Measurements from ENCODE around the gene NEUROG1. TPM values are rescaled to one million over a fixed set of nuclear protein-coding genes. Genes with fewer than 3 reads are reported as not detected.

Gene NEUROG1
- total RNA-seq, 2 experiments from 2014 or later = not detected

DNA sequence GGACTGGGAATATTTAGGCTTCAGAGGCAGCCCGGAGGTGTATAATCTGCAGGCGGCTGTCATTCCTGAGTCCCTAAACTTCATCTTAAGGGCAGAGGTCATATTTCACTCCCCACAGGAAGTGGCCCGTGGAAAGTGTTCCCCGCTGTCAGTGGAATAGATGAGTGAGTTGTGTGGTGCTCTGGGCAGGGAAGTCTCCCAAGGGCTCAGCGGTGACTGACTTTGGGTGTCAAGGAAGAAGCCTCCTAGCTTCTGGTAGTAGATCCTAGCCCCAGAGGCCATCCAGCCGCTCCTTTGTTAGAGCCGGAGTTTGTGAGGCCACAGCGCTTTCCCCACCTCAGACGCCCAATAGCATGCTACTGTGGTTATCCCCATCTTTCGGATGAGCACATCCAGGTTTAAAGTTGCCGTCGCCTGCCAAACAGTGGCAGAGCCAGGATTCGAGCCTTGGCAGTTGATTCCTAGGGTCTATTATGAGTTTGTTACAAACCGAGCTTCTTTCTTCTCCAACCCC, 44.7 kb downstream of the NEUROG1 start:
- TF ChIP-seq, protein P1, sequence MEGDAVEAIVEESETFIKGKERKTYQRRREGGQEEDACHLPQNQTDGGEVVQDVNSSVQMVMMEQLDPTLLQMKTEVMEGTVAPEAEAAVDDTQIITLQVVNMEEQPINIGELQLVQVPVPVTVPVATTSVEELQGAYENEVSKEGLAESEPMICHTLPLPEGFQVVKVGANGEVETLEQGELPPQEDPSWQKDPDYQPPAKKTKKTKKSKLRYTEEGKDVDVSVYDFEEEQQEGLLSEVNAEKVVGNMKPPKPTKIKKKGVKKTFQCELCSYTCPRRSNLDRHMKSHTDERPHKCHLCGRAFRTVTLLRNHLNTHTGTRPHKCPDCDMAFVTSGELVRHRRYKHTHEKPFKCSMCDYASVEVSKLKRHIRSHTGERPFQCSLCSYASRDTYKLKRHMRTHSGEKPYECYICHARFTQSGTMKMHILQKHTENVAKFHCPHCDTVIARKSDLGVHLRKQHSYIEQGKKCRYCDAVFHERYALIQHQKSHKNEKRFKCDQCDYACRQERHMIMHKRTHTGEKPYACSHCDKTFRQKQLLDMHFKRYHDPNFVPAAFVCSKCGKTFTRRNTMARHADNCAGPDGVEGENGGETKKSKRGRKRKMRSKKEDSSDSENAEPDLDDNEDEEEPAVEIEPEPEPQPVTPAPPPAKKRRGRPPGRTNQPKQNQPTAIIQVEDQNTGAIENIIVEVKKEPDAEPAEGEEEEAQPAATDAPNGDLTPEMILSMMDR (IDR thresholded peaks at IDR 0.05) = no peak
- Mint-ChIP-seq H3K36me3 (ENCODE audit: low read depth) (no peaks in the 10 kb centered on the region), H3K4me3 (no peak overlapping the region), H3K4me1 (ENCODE audit: low read depth) (peaks cover 13% of the 10 kb centered on the region), H3K27me3 (peaks cover 86% of the 10 kb centered on the region), H3K9me3 (no peaks in the 10 kb centered on the region), H3K27ac (no peak overlapping the region)
- no peak overlapping the region for H3K27ac ChIP-seq (ENCODE audit: low read depth in 1 of 2, low read length in 2 of 2)
- ATAC-seq (ENCODE audit: poor library complexity) (no peak), DNase-seq (no peak)
- no peak overlapping the region for H3K4me3 ChIP-seq (ENCODE audit: low read length)
- H3K9me3 ChIP-seq (ENCODE audit: control insufficient read depth in 1 of 2, insufficient read depth in 1 of 2, low read length in 2 of 2) = peaks cover 0 to 19% of the 10 kb centered on the region in 2 experiments
- peaks cover 65 to 75% of the 10 kb centered on the region in 2 experiments for H3K27me3 ChIP-seq (ENCODE audit: control insufficient read depth in 1 of 2, insufficient read depth in 2 of 2, low read length in 2 of 2)
- intact Hi-C loops (cut with DNase I, micrococcal nuclease) = no loop called here
- no peaks in the 10 kb centered on the region for H3K36me3 ChIP-seq (ENCODE audit: insufficient read depth, low read length)
- H3K4me1 ChIP-seq (ENCODE audit: insufficient read depth, low read length) = peaks cover 9% of the 10 kb centered on the region
- POLR2A ChIA-PET = no interaction called here
- CTCF ChIA-PET = no interaction called here

DNA sequence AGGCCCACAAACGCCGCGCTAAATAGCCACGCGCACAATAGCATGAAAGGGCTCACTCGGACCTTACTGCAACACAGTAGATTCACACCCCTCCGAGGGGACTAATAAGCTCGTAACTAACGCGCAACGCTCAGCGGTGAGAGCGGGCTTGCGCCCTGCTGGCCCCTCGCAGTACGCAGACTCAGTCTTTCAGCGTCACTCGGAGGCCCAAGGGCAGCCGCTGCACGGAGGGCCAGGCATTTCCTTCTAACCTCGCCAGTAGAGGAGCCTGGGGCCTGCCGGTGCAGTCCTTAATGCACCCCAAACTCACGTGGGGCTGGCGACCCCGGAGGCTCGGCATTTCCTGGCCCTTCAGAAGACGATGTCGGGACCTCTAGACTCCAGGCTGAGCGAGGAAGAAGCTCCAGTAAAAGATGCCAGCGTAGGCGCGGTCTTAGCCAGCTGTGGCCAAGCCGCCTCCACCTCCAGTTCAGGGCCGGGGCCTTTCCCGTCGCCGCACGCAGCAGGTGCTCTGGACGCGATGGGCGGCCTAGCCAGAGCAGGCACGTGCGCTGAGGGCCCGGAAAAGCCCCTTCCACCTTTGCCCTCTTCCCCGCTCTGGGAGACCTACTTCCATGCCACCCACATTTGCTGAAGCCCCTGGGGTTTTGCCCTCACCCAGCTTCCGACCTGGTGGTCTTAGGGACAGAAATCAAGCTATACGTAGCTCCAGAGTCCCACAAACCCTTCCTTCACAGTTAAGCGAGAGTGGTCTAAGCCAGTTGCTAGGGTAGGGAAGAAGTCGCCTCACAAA, 45.3 kb downstream of the NEUROG1 start:
- intact Hi-C loops (cut with DNase I, micrococcal nuclease) = no loop called here
- POLR2A ChIA-PET = no interaction called here
- CTCF ChIA-PET = no interaction called here
- Mint-ChIP-seq H3K36me3 (ENCODE audit: low read depth) (no peaks in the 10 kb centered on the region), H3K27ac (no peak overlapping the region), H3K4me1 (ENCODE audit: low read depth) (peaks cover 13% of the 10 kb centered on the region), H3K9me3 (no peaks in the 10 kb centered on the region), H3K27me3 (peaks cover 88% of the 10 kb centered on the region), H3K4me3 (no peak overlapping the region)
- Histone ChIP-seq H3K27ac (ENCODE audit: low read depth in 1 of 2, low read length in 2 of 2) (no peak overlapping the region), H3K4me3 (ENCODE audit: low read length) (no peak overlapping the region), H3K27me3 (ENCODE audit: control insufficient read depth in 1 of 2, insufficient read depth in 2 of 2, low read length in 2 of 2) (peaks cover 71 to 75% of the 10 kb centered on the region in 2 experiments), H3K4me1 (ENCODE audit: insufficient read depth, low read length) (peaks cover 9% of the 10 kb centered on the region), H3K36me3 (ENCODE audit: insufficient read depth, low read length) (no peaks in the 10 kb centered on the region), H3K9me3 (ENCODE audit: control insufficient read depth in 1 of 2, insufficient read depth in 1 of 2, low read length in 2 of 2) (peaks cover 0 to 19% of the 10 kb centered on the region in 2 experiments)
- ATAC-seq (ENCODE audit: poor library complexity) (no peak), DNase-seq (no peak)
- TF ChIP-seq, protein P1 (IDR thresholded peaks at IDR 0.05) = no peak

DNA sequence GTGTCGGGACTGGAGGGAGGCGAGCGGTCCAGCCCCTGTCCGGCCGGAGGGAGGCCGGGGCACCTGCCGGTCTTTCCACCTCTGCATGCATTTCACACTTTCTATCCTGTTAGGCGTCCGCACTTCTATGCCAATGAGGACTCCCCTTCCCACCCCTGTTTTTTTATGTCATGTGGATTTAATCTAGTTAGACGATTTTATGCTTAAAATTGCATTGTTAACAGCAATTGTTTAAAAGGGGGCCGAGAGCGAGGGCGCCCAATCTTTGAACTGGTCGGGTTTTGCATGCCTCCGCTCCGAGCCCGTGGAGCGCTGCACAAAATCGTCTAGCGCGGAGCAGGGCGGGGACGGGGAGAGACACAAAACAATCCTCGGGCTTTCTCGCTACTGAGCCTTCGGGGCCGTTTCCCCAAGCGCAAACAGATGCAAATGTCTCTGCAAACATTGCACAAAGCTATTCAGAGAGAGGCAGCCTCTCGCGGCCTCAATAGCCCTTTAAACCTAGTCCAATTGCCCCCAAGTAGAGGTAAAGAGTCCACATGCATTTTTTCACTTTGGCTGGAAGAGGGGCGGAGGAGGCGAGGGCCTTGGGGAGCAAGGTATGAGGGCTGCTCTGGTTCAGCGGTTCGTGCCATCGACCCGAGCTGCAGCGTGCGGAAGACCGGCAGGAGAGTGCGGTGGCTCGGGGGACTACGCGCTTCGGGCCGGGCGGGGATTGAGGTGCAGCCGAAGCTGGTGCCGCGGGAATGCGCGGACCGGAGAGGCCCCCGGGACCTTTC, 46.1 kb downstream of the NEUROG1 start:
- Mint-ChIP-seq H3K9me3 (no peaks in the 10 kb centered on the region), H3K27me3 (peaks cover 87% of the 10 kb centered on the region), H3K27ac (no peak overlapping the region), H3K4me1 (ENCODE audit: low read depth) (peaks cover 13% of the 10 kb centered on the region), H3K36me3 (ENCODE audit: low read depth) (no peaks in the 10 kb centered on the region), H3K4me3 (no peak overlapping the region)
- Histone ChIP-seq H3K4me1 (ENCODE audit: insufficient read depth, low read length) (peaks cover 9% of the 10 kb centered on the region), H3K27me3 (ENCODE audit: control insufficient read depth in 1 of 2, insufficient read depth in 2 of 2, low read length in 2 of 2) (peaks cover 69 to 73% of the 10 kb centered on the region in 2 experiments), H3K4me3 (ENCODE audit: low read length) (no peak overlapping the region), H3K27ac (ENCODE audit: low read depth in 1 of 2, low read length in 2 of 2) (no peak overlapping the region), H3K9me3 (ENCODE audit: control insufficient read depth in 1 of 2, insufficient read depth in 1 of 2, low read length in 2 of 2) (peaks cover 0 to 19% of the 10 kb centered on the region in 2 experiments), H3K36me3 (ENCODE audit: insufficient read depth, low read length) (no peaks in the 10 kb centered on the region)
- DNase-seq (no peak), ATAC-seq (ENCODE audit: poor library complexity) (no peak)
- TF ChIP-seq, protein P1 (IDR thresholded peaks at IDR 0.05) = no peak
- intact Hi-C loops (cut with DNase I, micrococcal nuclease) = no loop called here
- ChIA-PET CTCF (no interaction called here), POLR2A (no interaction called here)
